Stimulated activated naive CD4-positive, alpha-beta T cell treated with Interleukin-2 at 50 U/mL for 16 hours (primary cell): ENCODE data around the gene RAB25.
"Not testable (repeated sequence)": the region's sequence is repeated elsewhere in the genome, so short reads cannot be mapped to it uniquely, and the experiment has no call there.

ENCODE experiments used
- DNase-seq: peaks from one replicate; lab custom pipeline; 2025; lab: John Stamatoyannopoulos, UW

RAB25 gene

GRCh38 chr1:156060937-156061636 is at the start of gene RAB25:
Gene RAB25, plus strand, starts transcription at chr1:156061160. Its CDS starts 241 bp downstream, at chr1:156061401.
- DNase-seq = no peak

- DNase-seq = no peak
Observed at GRCh38 chr1:156012051-156012817, 48.7 kb upstream of the RAB25 start.

- DNase-seq = no peak
Observed at GRCh38 chr1:156014829-156015228, 46.1 kb upstream of the RAB25 start.

- DNase-seq = no peak
Observed at GRCh38 chr1:156019946-156020292, 41.0 kb upstream of the RAB25 start.

- peak; percentile 79 for DNase-seq
Observed at GRCh38 chr1:156020293-156021092, 40.5 kb upstream of the RAB25 start, which contains the start of gene SSR2. Gene SSR2, minus strand, starts transcription at chr1:156020951. Its CDS starts 784 bp downstream, at chr1:156020167.

GRCh38 chr1:156021093-156021428 is 39.9 kb upstream of the RAB25 start:
- no peak for DNase-seq

GRCh38 chr1:156021954-156022353 is 39.0 kb upstream of the RAB25 start:
- no peak for DNase-seq

- no peak for DNase-seq
Observed at GRCh38 chr1:156024801-156025200, 36.2 kb upstream of the RAB25 start.

GRCh38 chr1:156025876-156026275 is 35.1 kb upstream of the RAB25 start:
- no peak for DNase-seq

- no peak for DNase-seq
Observed at GRCh38 chr1:156026588-156026987, 34.4 kb upstream of the RAB25 start.

GRCh38 chr1:156033011-156033410 is 27.9 kb upstream of the RAB25 start:
- no peak for DNase-seq

- not testable (repeated sequence) for DNase-seq
Observed at GRCh38 chr1:156034991-156035390, 26.0 kb upstream of the RAB25 start.

- no peak for DNase-seq
Observed at GRCh38 chr1:156042828-156043227, 18.1 kb upstream of the RAB25 start.

GRCh38 chr1:156045076-156045475 is 15.9 kb upstream of the RAB25 start:
- no peak for DNase-seq

- no peak for DNase-seq
Observed at GRCh38 chr1:156048663-156049258, 12.2 kb upstream of the RAB25 start.

GRCh38 chr1:156050376-156050775 is 10.6 kb upstream of the RAB25 start:
- DNase-seq = no peak

GRCh38 chr1:156051011-156051725 is 9.8 kb upstream of the RAB25 start:
- no peak for DNase-seq

GRCh38 chr1:156052862-156053767 is 7.8 kb upstream of the RAB25 start:
- DNase-seq = peak; percentile 69

- peak; percentile 85 for DNase-seq
Observed at GRCh38 chr1:156053768-156054499, 7.0 kb upstream of the RAB25 start, which contains the start of gene UBQLN4. Gene UBQLN4, minus strand, starts transcription at chr1:156053798. Its CDS starts 97 bp downstream, at chr1:156053701.
